Astrocyte (in vitro differentiated cells and primary cell): Measurements from ENCODE around the gene ARHGAP24. TPM values are rescaled to one million over a fixed set of nuclear protein-coding genes. Genes with fewer than 3 reads are reported as not detected.
"Not testable (repeated sequence)": the region's sequence is repeated elsewhere in the genome, so short reads cannot be mapped to it uniquely, and the experiment has no call there.

Source experiments
- DNase-seq: peaks from one replicate; pipeline ENCODE4 v3.0.0-alpha.2; 2010; ENCODE audit warnings: low read depth
- FAIRE-seq: peaks from 2 replicates; lab custom pipeline; 2011; peaks lifted over from hg19 to GRCh38; lab: Jason Lieb, UNC
- H2AFZ ChIP-seq: 2 replicates; pipeline ENCODE4 v1.6.0; 2012; ENCODE audit warnings: low read depth, low read length, inconsistent platforms
- H3K27ac ChIP-seq: 2 replicates; pipeline ENCODE4 v1.5.1; 2011; ENCODE audit warnings: low read depth, low read length, inconsistent platforms
- H3K27me3 ChIP-seq: 2 replicates; pipeline ENCODE4 v1.6.0; 2011; ENCODE audit warnings: low read length, inconsistent platforms; ENCODE audit not compliant: insufficient read depth
- H3K36me3 ChIP-seq: 2 replicates; pipeline ENCODE4 v1.5.1; 2011; ENCODE audit warnings: low read length, inconsistent platforms; ENCODE audit not compliant: insufficient read depth
- H3K4me1 ChIP-seq: 2 replicates; pipeline ENCODE4 v1.5.1; 2011; ENCODE audit warnings: low read length, inconsistent platforms; ENCODE audit not compliant: insufficient read depth
- H3K4me2 ChIP-seq: 2 replicates; pipeline ENCODE4 v1.6.0; 2012; ENCODE audit warnings: low read length, inconsistent platforms
- H3K4me3 ChIP-seq: 2 replicates; pipeline ENCODE4 v1.5.1; 2011; ENCODE audit warnings: low read depth, mild to moderate bottlenecking, low read length, inconsistent platforms; ENCODE audit not compliant: insufficient read depth
- H3K79me2 ChIP-seq: 2 replicates; pipeline ENCODE4 v1.6.0; 2012; ENCODE audit warnings: mild to moderate bottlenecking, low read length, inconsistent platforms; ENCODE audit not compliant: insufficient read depth
- H3K9ac ChIP-seq: 2 replicates; pipeline ENCODE4 v1.6.0; 2012; ENCODE audit warnings: mild to moderate bottlenecking, low read length, inconsistent platforms
- H3K9me3 ChIP-seq: 2 replicates; pipeline ENCODE4 v1.5.1; 2012; ENCODE audit warnings: low read depth, mild to moderate bottlenecking, low read length, inconsistent platforms; ENCODE audit not compliant: insufficient read depth
- H4K20me1 ChIP-seq: 2 replicates; pipeline ENCODE4 v1.6.0; 2012; ENCODE audit warnings: low read length, inconsistent platforms; ENCODE audit not compliant: insufficient read depth
- H3K27ac Mint-ChIP-seq: one replicate; pipeline ENCODE4 v1.8.0; 2021; ENCODE audit warnings: mild to moderate bottlenecking, mixed read lengths; ENCODE audit not compliant: unreplicated experiment
- H3K27me3 Mint-ChIP-seq: one replicate; pipeline ENCODE4 v1.8.0; 2021; ENCODE audit warnings: low read depth, mixed read lengths; ENCODE audit not compliant: unreplicated experiment
- H3K36me3 Mint-ChIP-seq: one replicate; pipeline ENCODE4 v1.8.0; 2021; ENCODE audit warnings: low read depth, mixed read lengths; ENCODE audit not compliant: unreplicated experiment
- H3K4me1 Mint-ChIP-seq: one replicate; pipeline ENCODE4 v1.8.0; 2021; ENCODE audit warnings: low read depth, mixed read lengths; ENCODE audit not compliant: unreplicated experiment
- H3K4me3 Mint-ChIP-seq: one replicate; pipeline ENCODE4 v1.8.0; 2021; ENCODE audit warnings: mild to moderate bottlenecking, moderate library complexity, mixed read lengths; ENCODE audit not compliant: unreplicated experiment
- H3K9me3 Mint-ChIP-seq: one replicate; pipeline ENCODE4 v1.8.0; 2021; ENCODE audit warnings: mild to moderate bottlenecking, mixed read lengths; ENCODE audit not compliant: unreplicated experiment
- CTCF ChIP-seq: IDR thresholded peaks from 2 replicates; pipeline ENCODE4 v1.5.1; 2011; ENCODE audit warnings: low read depth, mild to moderate bottlenecking, inconsistent platforms, low read length, moderate library complexity; ENCODE audit not compliant: insufficient read depth
- EZH2 ChIP-seq: IDR thresholded peaks from 2 replicates; pipeline ENCODE4 v1.6.1; 2012; ENCODE audit warnings: mild to moderate bottlenecking, low read length, inconsistent platforms; ENCODE audit not compliant: insufficient read depth
- total RNA-seq: library from RNA; stranded (reverse); gene quantifications from 2 replicates; pipeline ENCODE4 v1.2.1, GENCODE V29; 2021

Gene ARHGAP24
- total RNA-seq, 1 donor from 2014 or later = 2.1 TPM

- no peak for FAIRE-seq
- no peak for DNase-seq
- TF ChIP-seq CTCF (no peak), EZH2 (no peak)
- H3K27ac ChIP-seq = no peak overlapping the region
- no peak overlapping the region for H2AFZ ChIP-seq
- no peaks in the 10 kb centered on the region for H3K79me2 ChIP-seq
- Mint-ChIP-seq H3K4me3 (no peak overlapping the region), H3K27me3 (no peaks in the 10 kb centered on the region), H3K36me3 (no peaks in the 10 kb centered on the region), H3K4me1 (no peaks in the 10 kb centered on the region), H3K27ac (no peak overlapping the region), H3K9me3 (no peaks in the 10 kb centered on the region)
- no peak overlapping the region for H3K4me2 ChIP-seq
- H3K4me3 ChIP-seq = no peak overlapping the region
- H3K9me3 ChIP-seq = no peaks in the 10 kb centered on the region
- no peaks in the 10 kb centered on the region for H3K27me3 ChIP-seq
- no peak overlapping the region for H3K9ac ChIP-seq
- no peaks in the 10 kb centered on the region for H3K4me1 ChIP-seq
- H3K36me3 ChIP-seq = no peaks in the 10 kb centered on the region
- no peaks in the 10 kb centered on the region for H4K20me1 ChIP-seq
Measured at GRCh38 chr4:85901500-85901899, 426.6 kb downstream of the ARHGAP24 start.

DNA sequence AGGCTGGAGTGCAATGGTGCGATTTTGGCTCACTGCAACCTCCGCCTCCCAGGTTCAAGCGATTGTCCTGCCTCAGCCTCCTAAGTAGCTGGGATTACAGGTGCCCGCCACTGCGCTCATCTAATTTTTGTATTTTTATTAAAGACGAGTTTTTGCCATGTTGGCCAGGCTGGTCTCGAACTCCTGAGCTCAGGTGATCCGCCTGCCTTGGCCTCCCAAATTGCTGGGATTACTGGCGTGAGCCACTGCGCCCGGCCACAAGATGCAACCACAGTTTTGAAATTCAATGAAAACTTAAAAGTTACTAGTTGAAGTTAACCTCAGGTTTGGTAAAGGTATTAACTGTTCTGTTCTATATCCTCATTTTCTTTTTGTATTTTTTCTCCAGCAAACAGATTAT, 427.7 kb downstream of the ARHGAP24 start:
- DNase-seq, H3K36me3 Mint-ChIP-seq, H3K27me3 ChIP-seq, H3K4me1 Mint-ChIP-seq, H3K4me3 ChIP-seq, H3K9me3 ChIP-seq, H3K79me2 ChIP-seq, H3K9me3 Mint-ChIP-seq, H3K4me1 ChIP-seq, H3K4me2 ChIP-seq, H3K4me3 Mint-ChIP-seq, H4K20me1 ChIP-seq, H2AFZ ChIP-seq, H3K27ac Mint-ChIP-seq, H3K9ac ChIP-seq, FAIRE-seq, H3K36me3 ChIP-seq, H3K27me3 Mint-ChIP-seq, H3K27ac ChIP-seq: not testable (repeated sequence)

DNA sequence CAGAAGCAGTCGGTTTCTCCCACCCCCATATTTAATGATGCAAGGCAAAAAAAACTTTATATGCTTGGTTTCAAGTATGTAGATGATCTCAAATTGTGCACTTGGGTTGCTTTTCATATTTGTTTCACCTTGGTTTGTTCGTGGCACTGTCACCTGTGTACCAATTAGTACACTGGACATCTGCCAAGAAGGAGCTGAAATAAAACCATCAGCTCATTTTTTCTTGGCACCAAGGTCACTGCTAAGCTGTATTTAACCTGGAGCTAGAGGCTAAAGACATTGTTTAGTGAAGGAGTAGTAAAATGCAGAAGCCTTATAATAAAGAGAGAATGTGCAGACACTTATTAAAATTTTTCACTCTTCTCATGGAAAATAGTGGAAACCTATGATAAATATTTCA, 430.8 kb downstream of the ARHGAP24 start:
- Mint-ChIP-seq H3K36me3 (no peaks in the 10 kb centered on the region), H3K27ac (no peak overlapping the region), H3K4me1 (no peaks in the 10 kb centered on the region), H3K9me3 (no peaks in the 10 kb centered on the region), H3K27me3 (no peaks in the 10 kb centered on the region), H3K4me3 (no peak overlapping the region)
- no peak for TF ChIP-seq CTCF
- TF ChIP-seq EZH2 = no peak
- Histone ChIP-seq H3K4me3 (no peak overlapping the region), H3K79me2 (no peaks in the 10 kb centered on the region), H2AFZ (no peak overlapping the region), H3K9me3 (no peaks in the 10 kb centered on the region), H3K9ac (no peak overlapping the region), H4K20me1 (peaks cover 3% of the 10 kb centered on the region), H3K27ac (no peak overlapping the region), H3K4me2 (no peak overlapping the region), H3K4me1 (no peaks in the 10 kb centered on the region), H3K36me3 (no peaks in the 10 kb centered on the region), H3K27me3 (no peaks in the 10 kb centered on the region)
- DNase-seq = no peak
- FAIRE-seq = no peak
